ENCODE data around the gene SFI1. TPM values are rescaled to one million over a fixed set of nuclear protein-coding genes. Genes with fewer than 3 reads are reported as not detected.

The SFI1 gene
- total RNA-seq, 1 experiment from 2014 or later: 61.6 TPM

DNA sequence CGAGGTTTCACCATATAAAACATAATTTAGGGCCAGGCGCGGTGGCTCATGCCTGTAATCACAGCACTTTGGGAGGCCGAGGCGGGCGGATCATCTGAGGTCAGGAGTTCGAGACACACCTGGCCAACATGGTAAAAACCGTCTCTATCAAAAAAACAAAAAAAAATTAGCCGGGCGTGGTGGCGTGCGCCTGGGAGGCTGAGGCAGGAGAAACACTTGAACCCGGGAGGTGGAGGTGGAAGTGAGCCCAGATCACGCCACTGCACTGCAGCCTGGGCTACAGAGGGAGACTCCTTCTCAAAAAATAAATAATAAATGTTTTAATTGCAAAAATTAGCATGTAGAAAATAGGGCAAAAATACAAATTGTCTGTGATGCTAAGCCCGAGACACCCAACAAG, 993 bp upstream of the SFI1 start:
- Histone ChIP-seq H3K9me3 (ENCODE audit: low read depth, low read length, poor library complexity, severe bottlenecking) (peaks cover 7% of the 10 kb centered on the region), H3K4me3 (ENCODE audit: low read depth, low read length, poor library complexity, severe bottlenecking) (peak overlapping the region; percentile 72), H3K4me1 (ENCODE audit: insufficient read depth, low read length, poor library complexity, severe bottlenecking) (peaks cover 13% of the 10 kb centered on the region), H3K27ac (ENCODE audit: low read depth, low read length, poor library complexity, severe bottlenecking) (peak overlapping the region; percentile 71), H3K27me3 (replicated peaks; ENCODE audit: insufficient read depth, low read depth, low read length, poor library complexity) (no peaks in the 10 kb centered on the region), H3K36me3 (ENCODE audit: insufficient read depth, low read length, poor library complexity, severe bottlenecking) (peaks cover 3% of the 10 kb centered on the region)
- intact Hi-C loops (cut with micrococcal nuclease; ENCODE audit: unreplicated experiment): no loop called here
- DNase-seq (ENCODE audit: low spot score): no peak
- ChIA-PET CTCF (no interaction called here), POLR2A (ENCODE audit: low non-redundant PET) (no interaction called here)
- TSS peak; percentile 88 for BruUV-seq (replicated peaks)
- TF ChIP-seq EZH2 (IDR thresholded peaks at IDR 0.05; ENCODE audit: borderline replicate concordance, low read depth, low read length, poor library complexity, severe bottlenecking) (no peak), CTCF (conservative IDR thresholded peaks at IDR 0.05; ENCODE audit: low read depth, low read length) (no peak)

- intact Hi-C loops (cut with micrococcal nuclease; ENCODE audit: unreplicated experiment): no loop called here
- Histone ChIP-seq H3K4me1 (ENCODE audit: insufficient read depth, low read length, poor library complexity, severe bottlenecking) (peaks cover 8% of the 10 kb centered on the region), H3K27me3 (replicated peaks; ENCODE audit: insufficient read depth, low read depth, low read length, poor library complexity) (no peaks in the 10 kb centered on the region), H3K27ac (ENCODE audit: low read depth, low read length, poor library complexity, severe bottlenecking) (peak overlapping the region; percentile 71), H3K4me3 (ENCODE audit: low read depth, low read length, poor library complexity, severe bottlenecking) (peak overlapping the region; percentile 72), H3K36me3 (ENCODE audit: insufficient read depth, low read length, poor library complexity, severe bottlenecking) (peaks cover 3% of the 10 kb centered on the region), H3K9me3 (ENCODE audit: low read depth, low read length, poor library complexity, severe bottlenecking) (peaks cover 7% of the 10 kb centered on the region)
- CTCF ChIA-PET: no interaction called here
- TF ChIP-seq EZH2 (IDR thresholded peaks at IDR 0.05; ENCODE audit: borderline replicate concordance, low read depth, low read length, poor library complexity, severe bottlenecking): no peak
- no peak for TF ChIP-seq CTCF (conservative IDR thresholded peaks at IDR 0.05; ENCODE audit: low read depth, low read length)
- no TSS peak for BruUV-seq (replicated peaks)
- POLR2A ChIA-PET (ENCODE audit: low non-redundant PET): no interaction called here
- peak; percentile 42 for DNase-seq (ENCODE audit: low spot score)
These were observed 405 bp downstream of the SFI1 start for GRCh38 chr22:31496735-31497146.

GRCh38 chr22:31497148-31497938, 1.0 kb downstream of the SFI1 start:
- DNase-seq (ENCODE audit: low spot score): no peak
- BruUV-seq (replicated peaks): TSS peak; percentile 73
- Histone ChIP-seq H3K27ac (ENCODE audit: low read depth, low read length, poor library complexity, severe bottlenecking) (peak overlapping the region; percentile 71), H3K4me3 (ENCODE audit: low read depth, low read length, poor library complexity, severe bottlenecking) (peak overlapping the region; percentile 72), H3K27me3 (replicated peaks; ENCODE audit: insufficient read depth, low read depth, low read length, poor library complexity) (no peaks in the 10 kb centered on the region), H3K4me1 (ENCODE audit: insufficient read depth, low read length, poor library complexity, severe bottlenecking) (peaks cover 8% of the 10 kb centered on the region), H3K36me3 (ENCODE audit: insufficient read depth, low read length, poor library complexity, severe bottlenecking) (peaks cover 3% of the 10 kb centered on the region), H3K9me3 (ENCODE audit: low read depth, low read length, poor library complexity, severe bottlenecking) (peaks cover 7% of the 10 kb centered on the region)
- CTCF ChIA-PET: interaction anchor here (0.6 kb wide), 1 partner anchor 575 kb away, joined by 4 read pairs; no protein-coding TSS in a partner anchor
- POLR2A ChIA-PET (ENCODE audit: low non-redundant PET): no interaction called here
- intact Hi-C loops (cut with micrococcal nuclease; ENCODE audit: unreplicated experiment): no loop called here
- TF ChIP-seq EZH2 (IDR thresholded peaks at IDR 0.05; ENCODE audit: borderline replicate concordance, low read depth, low read length, poor library complexity, severe bottlenecking) (no peak), CTCF (conservative IDR thresholded peaks at IDR 0.05; ENCODE audit: low read depth, low read length) (no peak)
